ENCODE measurements around the gene DNM3.

DNA sequence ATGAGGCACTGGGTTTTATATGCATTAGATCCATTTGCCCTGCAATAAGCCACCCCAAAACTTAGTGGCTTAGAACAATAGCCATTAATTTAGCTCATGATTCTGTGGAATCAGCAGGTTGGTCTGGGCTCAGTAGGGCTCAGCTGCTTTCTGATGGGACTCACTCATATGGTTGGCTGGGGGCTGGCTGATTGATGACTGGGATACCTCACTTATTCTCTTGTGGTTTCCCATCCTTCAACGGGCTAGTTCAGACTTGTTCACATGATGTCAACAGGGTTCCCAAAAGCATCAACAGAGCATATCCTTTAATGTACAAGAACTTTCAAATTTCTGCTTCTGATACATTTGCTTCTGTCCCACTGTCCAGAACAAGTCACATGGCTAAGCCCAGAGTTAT is 43.2 kb downstream of the DNM3 start:
- no peak for TF ChIP-seq CREB1 (IDR thresholded peaks at IDR 0.05; ENCODE audit: low read depth)
- TF ChIP-seq CTCF (IDR thresholded peaks at IDR 0.05 in 2 of 3, conservative IDR thresholded peaks at IDR 0.05 in 1 of 3; ENCODE audit: control insufficient read depth in 2 of 3, extremely low read depth in 1 of 3, insufficient read depth in 1 of 3, low read depth in 3 of 3, low read length in 3 of 3), result no peak
- TF ChIP-seq HDAC2 (IDR thresholded peaks at IDR 0.05), result no peak
- TF ChIP-seq EP300 (IDR thresholded peaks at IDR 0.05; ENCODE audit: borderline replicate concordance in 1 of 2, control insufficient read depth in 1 of 2, low read depth in 2 of 2, low read length in 2 of 2), result no peak
- TF ChIP-seq EZH2 (IDR thresholded peaks at IDR 0.05; ENCODE audit: borderline replicate concordance, control insufficient read depth, low read depth, low read length), result no peak
- no peak for TF ChIP-seq CEBPB (IDR thresholded peaks at IDR 0.05; ENCODE audit: borderline replicate concordance in 1 of 2, low read depth in 2 of 2, low read length in 2 of 2)
- no peak for TF ChIP-seq NFXL1 (IDR thresholded peaks at IDR 0.05; ENCODE audit: borderline replicate concordance)
- TF ChIP-seq NFYB (IDR thresholded peaks at IDR 0.05; ENCODE audit: insufficient read depth, low read depth, low read length), result no peak

All from GM12878 (cell line).